ENCODE data around the gene CDH12.
"Not testable (repeated sequence)": the region's sequence is repeated elsewhere in the genome, so short reads cannot be mapped to it uniquely, and the experiment has no call there.

DNA sequence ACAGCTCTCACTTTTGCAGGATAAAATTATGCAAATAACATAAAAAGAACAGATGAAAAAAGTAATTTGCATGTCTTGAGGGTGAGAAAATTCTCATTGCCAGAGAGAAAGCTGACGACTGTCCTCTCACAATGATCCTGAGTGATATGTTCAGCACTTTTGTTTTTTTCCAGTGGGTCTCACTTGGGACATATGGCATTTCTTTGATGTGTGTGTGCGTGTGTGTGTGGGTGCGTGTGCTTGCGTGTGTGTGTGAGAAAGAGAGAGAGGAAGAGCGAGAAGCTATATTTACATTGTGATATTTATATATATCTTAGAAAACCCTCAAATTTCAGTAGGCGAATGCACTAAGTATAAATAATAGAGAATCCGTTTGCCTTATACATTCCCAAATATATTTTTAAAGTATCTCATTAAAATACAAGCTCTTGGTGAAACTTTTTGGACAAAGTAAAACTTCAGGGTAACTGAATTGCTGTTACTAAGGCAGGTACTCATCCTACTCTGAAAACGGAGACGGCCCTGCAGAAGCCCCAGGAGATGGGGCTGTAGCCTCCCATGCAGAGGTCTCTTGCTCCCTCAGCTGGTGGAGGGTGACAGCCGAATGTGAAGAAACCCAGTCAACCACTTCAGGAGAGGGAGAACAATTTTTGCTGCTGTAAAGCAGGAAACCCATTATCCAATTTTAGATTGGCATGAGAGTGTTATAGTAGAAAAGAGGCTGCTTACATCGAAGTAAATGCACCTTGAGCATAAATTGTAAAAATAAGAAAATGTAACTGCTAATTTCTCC, 639.2 kb downstream of the CDH12 start:
- not testable (repeated sequence) for TF ChIP-seq POLR2A, EP300 (IDR thresholded peaks at IDR 0.05)
- TF ChIP-seq, protein P1, sequence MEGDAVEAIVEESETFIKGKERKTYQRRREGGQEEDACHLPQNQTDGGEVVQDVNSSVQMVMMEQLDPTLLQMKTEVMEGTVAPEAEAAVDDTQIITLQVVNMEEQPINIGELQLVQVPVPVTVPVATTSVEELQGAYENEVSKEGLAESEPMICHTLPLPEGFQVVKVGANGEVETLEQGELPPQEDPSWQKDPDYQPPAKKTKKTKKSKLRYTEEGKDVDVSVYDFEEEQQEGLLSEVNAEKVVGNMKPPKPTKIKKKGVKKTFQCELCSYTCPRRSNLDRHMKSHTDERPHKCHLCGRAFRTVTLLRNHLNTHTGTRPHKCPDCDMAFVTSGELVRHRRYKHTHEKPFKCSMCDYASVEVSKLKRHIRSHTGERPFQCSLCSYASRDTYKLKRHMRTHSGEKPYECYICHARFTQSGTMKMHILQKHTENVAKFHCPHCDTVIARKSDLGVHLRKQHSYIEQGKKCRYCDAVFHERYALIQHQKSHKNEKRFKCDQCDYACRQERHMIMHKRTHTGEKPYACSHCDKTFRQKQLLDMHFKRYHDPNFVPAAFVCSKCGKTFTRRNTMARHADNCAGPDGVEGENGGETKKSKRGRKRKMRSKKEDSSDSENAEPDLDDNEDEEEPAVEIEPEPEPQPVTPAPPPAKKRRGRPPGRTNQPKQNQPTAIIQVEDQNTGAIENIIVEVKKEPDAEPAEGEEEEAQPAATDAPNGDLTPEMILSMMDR (IDR thresholded peaks at IDR 0.05) = not testable (repeated sequence)

Data from ovary (tissue), 3 donors.